ENCODE results near the gene RFC4. TPM values are rescaled to one million over a fixed set of nuclear protein-coding genes. Genes with fewer than 3 reads are reported as not detected.

Gene RFC4
- total and polyA plus RNA-seq, 2 of the 8 experiments (the other 6 are each of a cell fraction or from before 2014, with no cell fraction given): 21.8 to 86.9 TPM

DNA sequence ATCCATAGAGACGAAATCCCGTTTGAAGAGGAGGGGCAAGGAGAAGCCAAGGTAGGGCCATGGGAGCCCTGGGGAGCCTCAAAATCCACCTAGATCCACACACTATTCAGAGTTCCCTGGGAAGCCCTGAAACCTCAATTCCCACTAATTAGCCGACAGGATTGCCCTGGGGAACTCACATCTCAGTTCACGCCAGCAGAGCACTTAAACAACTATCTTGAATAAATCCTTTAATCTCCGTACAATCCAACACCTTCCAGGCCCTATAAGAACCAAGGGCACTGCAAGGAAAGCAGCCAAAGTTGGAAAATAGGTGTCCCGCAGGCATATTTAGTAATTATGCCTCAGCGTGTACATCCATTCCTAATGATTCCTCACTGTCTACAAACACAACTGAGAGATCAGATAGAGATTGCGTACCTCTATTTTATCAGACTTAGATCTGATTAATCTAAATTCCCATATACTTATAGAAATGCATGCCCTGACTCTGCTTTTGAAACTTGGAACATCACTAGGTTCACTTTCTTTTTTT lies 48.5 kb downstream of the RFC4 start:
- Histone ChIP-seq H3K14ac (ENCODE audit: insufficient read length) (no peak overlapping the region), H3K56ac (replicated peaks; ENCODE audit: insufficient read length, low read depth, low read length) (no peak overlapping the region), H3K23me2 (ENCODE audit: low read depth, low read length) (no peaks in the 10 kb centered on the region), H3K4me3 (ENCODE audit: extremely low read depth in 1 of 4, insufficient read depth in 2 of 4, low read depth in 3 of 4, low read length in 4 of 4) (no peak overlapping the region), H3K4ac (replicated peaks; ENCODE audit: insufficient read length, low read depth, low read length) (no peak overlapping the region), H2BK120ac (replicated peaks; ENCODE audit: low read depth, low read length) (no peak overlapping the region), H3K23ac (ENCODE audit: insufficient read length) (no peak overlapping the region), H4K8ac (ENCODE audit: extremely low read depth, insufficient read depth, low read length) (no peak overlapping the region), H3K4me1 (replicated peaks in 1 of 4; ENCODE audit: control insufficient read depth in 3 of 4, insufficient read depth in 4 of 4, low read length in 3 of 4) (peaks cover 0 to 2% (median 0%) of the 10 kb centered on the region in 4 experiments; a peak in 2 of 7 replicates), H4K5ac (ENCODE audit: insufficient read length, low read depth, low read length) (no peak overlapping the region), H2BK5ac (ENCODE audit: low read depth, low read length) (no peak overlapping the region; the same call in 1 of the 2 replicates), H3K9me3 (ENCODE audit: insufficient read depth in 2 of 2, low read depth in 1 of 2, low read length in 1 of 2) (no peaks in the 10 kb centered on the region), H3K27ac (ENCODE audit: low read depth, low read length) (no peak overlapping the region), H3K79me2 (ENCODE audit: control insufficient read depth in 1 of 2, insufficient read depth in 2 of 2, low read length in 2 of 2) (no peaks in the 10 kb centered on the region), H2AK5ac (ENCODE audit: low read depth, low read length) (no peak overlapping the region), H3K27me3 (replicated peaks in 1 of 4; ENCODE audit: control insufficient read depth in 3 of 4, extremely low read depth in 1 of 4, insufficient read depth in 3 of 4, low read length in 3 of 4) (no peaks in the 10 kb centered on the region), H4K20me1 (replicated peaks in 1 of 2; ENCODE audit: control insufficient read depth in 1 of 2, insufficient read depth in 2 of 2, low read length in 2 of 2) (no peaks in the 10 kb centered on the region), H2BK15ac (ENCODE audit: low read length) (no peak overlapping the region), H2BK12ac (ENCODE audit: low read depth, low read length) (no peak overlapping the region), H3K4me2 (ENCODE audit: insufficient read depth in 1 of 2, low read depth in 2 of 2, low read length in 2 of 2) (no peak overlapping the region), H3K18ac (ENCODE audit: extremely low read depth, low read length) (no peak overlapping the region), H2BK20ac (ENCODE audit: low read length) (no peak overlapping the region), H3K79me1 (ENCODE audit: low read depth, low read length) (no peaks in the 10 kb centered on the region), H3K9ac (replicated peaks in 1 of 4; ENCODE audit: extremely low read depth in 1 of 4, low read depth in 3 of 4, low read length in 3 of 4) (no peak overlapping the region), H4K91ac (replicated peaks; ENCODE audit: insufficient read length, low read length) (no peak overlapping the region), H3K36me3 (ENCODE audit: control insufficient read depth in 2 of 4, insufficient read depth in 4 of 4, low read length in 3 of 4) (no peaks in the 10 kb centered on the region), H2AFZ (ENCODE audit: low read length) (no peak overlapping the region)
- POLR2A ChIA-PET (ENCODE audit: partially characterized antibody): interaction anchor here (0.7 to 2.3 kb wide), 3 partner anchors 26 to 33 kb away, joined by 3 to 10 read pairs (median 4); partner anchors contain the start of gene EIF4A2
- CTCF ChIA-PET (ENCODE audit: partially characterized antibody): interaction anchor here (0.7 to 1.3 kb wide), 3 partner anchors 106 to 143 kb away, joined by 3 to 4 read pairs (median 4); no protein-coding TSS in a partner anchor
- WGBS, 2 experiments (ENCODE audit: extremely low coverage in 1 of 2, insufficient coverage in 1 of 2, insufficient read length in 1 of 2, insufficient replicate concordance in 2 of 2, low coverage in 1 of 2, low lambda C conversion rate in 2 of 2, missing lambda C conversion rate in 1 of 2): 88% methylated on average over 8 of the region's 8 CpGs; no CpG with 5 or more reads in 1 of the 2 experiments
- FAIRE-seq (no peak), DNase-seq (ENCODE audit: low read depth in 1 of 2, low spot score in 2 of 2) (no peak)
- TF ChIP-seq GABPA (IDR thresholded peaks at IDR 0.05; ENCODE audit: borderline replicate concordance, insufficient read depth, low read length) (no peak), POU5F1 (IDR thresholded peaks at IDR 0.05; ENCODE audit: low read depth, low read length) (no peak), KDM5A (IDR thresholded peaks at IDR 0.05; ENCODE audit: low read length) (no peak), CREB1 (IDR thresholded peaks at IDR 0.05) (no peak), CTBP2 (IDR thresholded peaks at IDR 0.05; ENCODE audit: borderline replicate concordance, insufficient read depth, insufficient read length, low read length) (no peak), JUN (IDR thresholded peaks at IDR 0.05; ENCODE audit: low read depth, low read length) (no peak)
- TF ChIP-seq, protein P1, sequence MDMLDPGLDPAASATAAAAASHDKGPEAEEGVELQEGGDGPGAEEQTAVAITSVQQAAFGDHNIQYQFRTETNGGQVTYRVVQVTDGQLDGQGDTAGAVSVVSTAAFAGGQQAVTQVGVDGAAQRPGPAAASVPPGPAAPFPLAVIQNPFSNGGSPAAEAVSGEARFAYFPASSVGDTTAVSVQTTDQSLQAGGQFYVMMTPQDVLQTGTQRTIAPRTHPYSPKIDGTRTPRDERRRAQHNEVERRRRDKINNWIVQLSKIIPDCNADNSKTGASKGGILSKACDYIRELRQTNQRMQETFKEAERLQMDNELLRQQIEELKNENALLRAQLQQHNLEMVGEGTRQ (IDR thresholded peaks at IDR 0.05; ENCODE audit: low read length): no peak
- TF ChIP-seq, protein P2, sequence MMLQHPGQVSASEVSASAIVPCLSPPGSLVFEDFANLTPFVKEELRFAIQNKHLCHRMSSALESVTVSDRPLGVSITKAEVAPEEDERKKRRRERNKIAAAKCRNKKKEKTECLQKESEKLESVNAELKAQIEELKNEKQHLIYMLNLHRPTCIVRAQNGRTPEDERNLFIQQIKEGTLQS (IDR thresholded peaks at IDR 0.05; ENCODE audit: insufficient read depth, low read depth, low read length): no peak
- TF ChIP-seq, protein P3, sequence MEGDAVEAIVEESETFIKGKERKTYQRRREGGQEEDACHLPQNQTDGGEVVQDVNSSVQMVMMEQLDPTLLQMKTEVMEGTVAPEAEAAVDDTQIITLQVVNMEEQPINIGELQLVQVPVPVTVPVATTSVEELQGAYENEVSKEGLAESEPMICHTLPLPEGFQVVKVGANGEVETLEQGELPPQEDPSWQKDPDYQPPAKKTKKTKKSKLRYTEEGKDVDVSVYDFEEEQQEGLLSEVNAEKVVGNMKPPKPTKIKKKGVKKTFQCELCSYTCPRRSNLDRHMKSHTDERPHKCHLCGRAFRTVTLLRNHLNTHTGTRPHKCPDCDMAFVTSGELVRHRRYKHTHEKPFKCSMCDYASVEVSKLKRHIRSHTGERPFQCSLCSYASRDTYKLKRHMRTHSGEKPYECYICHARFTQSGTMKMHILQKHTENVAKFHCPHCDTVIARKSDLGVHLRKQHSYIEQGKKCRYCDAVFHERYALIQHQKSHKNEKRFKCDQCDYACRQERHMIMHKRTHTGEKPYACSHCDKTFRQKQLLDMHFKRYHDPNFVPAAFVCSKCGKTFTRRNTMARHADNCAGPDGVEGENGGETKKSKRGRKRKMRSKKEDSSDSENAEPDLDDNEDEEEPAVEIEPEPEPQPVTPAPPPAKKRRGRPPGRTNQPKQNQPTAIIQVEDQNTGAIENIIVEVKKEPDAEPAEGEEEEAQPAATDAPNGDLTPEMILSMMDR (IDR thresholded peaks at IDR 0.05; ENCODE audit: control extremely low read depth in 1 of 3, insufficient read depth in 1 of 3, low read depth in 1 of 3, low read length in 3 of 3): no peak

Measured in H1 (cell line).